ENCODE data around the gene MARCHF10.
A peak's percentile ranks its signal among the peaks of the same experiment; 100 is the strongest.

Gene MARCHF10

DNA sequence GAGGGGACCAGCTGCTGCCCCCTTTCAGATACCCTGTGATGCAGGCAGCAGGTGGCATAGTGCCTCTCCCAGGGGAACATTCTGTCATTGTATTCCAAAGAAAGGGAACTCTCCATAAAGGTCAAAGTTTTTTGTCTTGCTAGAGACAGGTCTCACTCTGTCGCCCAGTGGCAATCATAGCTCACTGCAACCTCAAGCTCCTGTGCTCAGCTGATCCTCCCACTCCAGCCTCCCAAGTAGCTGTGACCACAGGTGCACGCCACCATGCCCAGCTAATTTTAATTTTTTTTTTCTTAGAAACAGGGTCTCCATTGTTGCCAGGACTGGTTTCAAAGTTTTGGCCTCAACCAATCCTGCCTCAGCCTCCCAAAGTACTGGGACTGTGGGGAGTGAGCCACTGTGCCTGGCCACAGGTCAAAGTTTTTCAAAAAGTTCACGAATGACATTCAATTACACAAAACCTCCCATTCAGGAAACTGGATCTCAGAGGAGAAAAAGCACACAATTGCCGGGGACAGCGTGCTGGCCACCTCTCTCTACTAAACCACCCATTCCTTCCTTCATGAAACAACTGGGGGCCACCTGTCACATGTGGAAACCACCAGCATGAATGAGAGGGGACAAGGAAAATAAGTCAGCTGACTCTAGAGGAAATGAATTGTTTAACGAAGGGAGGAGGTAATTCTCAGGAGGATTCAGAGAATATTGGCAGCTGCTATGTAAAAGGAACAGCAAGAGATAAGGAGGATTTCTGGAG is 80.0 kb downstream of the MARCHF10 start:
- Mint-ChIP-seq H3K27ac (ENCODE audit: low read depth) (no peak overlapping the region), H3K27me3 (peaks cover 19% of the 10 kb centered on the region), H3K4me3 (no peak overlapping the region), H3K4me1 (peaks cover 24% of the 10 kb centered on the region), H3K36me3 (ENCODE audit: insufficient read depth) (peaks cover 6% of the 10 kb centered on the region), H3K9me3 (no peaks in the 10 kb centered on the region)
- no peak for ATAC-seq (replicated peaks; ENCODE audit: extremely low read depth, poor library complexity, severe bottlenecking)
- no peak for DNase-seq (ENCODE audit: low spot score in 2 of 2)

DNA sequence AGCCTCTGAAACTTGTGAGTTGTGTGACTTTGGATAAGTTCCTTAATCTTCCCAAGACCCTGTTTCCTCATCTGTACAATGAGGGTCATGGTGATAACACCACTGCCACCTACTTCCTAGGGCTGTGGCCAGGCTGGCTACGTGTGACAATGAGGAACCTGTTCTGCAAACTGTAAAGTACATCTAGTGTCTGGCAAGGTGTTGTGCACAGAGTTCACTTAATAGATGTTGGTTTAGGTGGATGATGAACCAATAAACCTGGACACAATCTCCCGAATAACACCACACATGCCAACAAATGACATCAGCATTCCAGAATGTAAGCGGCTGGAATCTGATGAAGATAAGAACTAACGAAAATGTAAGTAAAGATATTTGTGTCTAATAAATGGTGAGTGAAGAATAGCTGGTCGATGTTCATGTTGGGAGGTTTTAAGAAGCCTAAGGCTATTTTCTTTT is 82.3 kb downstream of the MARCHF10 start:
- ATAC-seq (replicated peaks; ENCODE audit: extremely low read depth, poor library complexity, severe bottlenecking) (no peak), DNase-seq (ENCODE audit: low spot score in 2 of 2) (no peak)
- Mint-ChIP-seq H3K36me3 (ENCODE audit: insufficient read depth) (peaks cover 6% of the 10 kb centered on the region), H3K27me3 (peaks cover 19% of the 10 kb centered on the region), H3K4me3 (no peak overlapping the region), H3K4me1 (peaks cover 24% of the 10 kb centered on the region), H3K27ac (ENCODE audit: low read depth) (no peak overlapping the region), H3K9me3 (no peaks in the 10 kb centered on the region)

DNA sequence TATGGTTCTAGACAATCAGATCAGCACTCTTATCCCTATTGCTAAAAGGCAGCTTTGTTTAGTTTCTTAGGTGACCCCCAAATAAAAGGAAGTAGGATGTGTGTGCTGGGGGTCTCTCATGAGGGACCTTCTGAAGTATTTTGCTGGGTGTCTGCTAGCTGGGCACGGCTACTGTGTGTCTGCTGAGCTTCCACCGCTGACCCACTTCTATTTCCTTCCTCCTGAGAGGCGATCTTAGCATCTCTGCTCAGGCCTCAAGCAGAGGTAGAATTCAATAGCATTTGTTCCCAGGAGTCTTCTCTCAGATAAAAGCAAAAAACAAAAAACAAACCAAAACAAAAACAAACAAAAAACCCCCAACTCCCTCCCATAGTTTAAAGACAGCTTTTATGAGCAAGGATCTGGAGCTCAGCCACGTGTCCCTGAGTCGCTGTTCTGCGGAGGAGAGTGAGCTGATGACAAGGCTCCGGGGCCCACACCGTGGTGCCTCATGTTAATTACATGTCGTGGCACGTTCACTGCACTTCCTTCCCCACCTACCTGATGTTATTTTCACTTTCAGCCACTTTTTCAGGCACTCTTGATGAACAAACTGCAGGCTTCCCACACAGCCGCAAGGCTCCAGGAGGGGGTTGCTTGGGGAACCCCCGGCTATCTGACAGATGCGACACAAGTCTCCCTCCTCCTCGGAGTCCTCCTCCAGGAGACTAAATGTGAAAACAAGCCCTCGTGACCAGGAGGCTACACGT is 83.5 kb downstream of the MARCHF10 start:
- peaks cover 19% of the 10 kb centered on the region for H3K27me3 Mint-ChIP-seq
- peak overlapping the region; percentile 64 for H3K4me3 Mint-ChIP-seq
- H3K36me3 Mint-ChIP-seq (ENCODE audit: insufficient read depth): peaks cover 6% of the 10 kb centered on the region
- H3K27ac Mint-ChIP-seq (ENCODE audit: low read depth): peak overlapping the region; percentile 88
- peaks cover 24% of the 10 kb centered on the region for H3K4me1 Mint-ChIP-seq
- peak; percentile 96 for ATAC-seq (replicated peaks; ENCODE audit: extremely low read depth, poor library complexity, severe bottlenecking)
- peak; percentile 30 to 50 for DNase-seq (ENCODE audit: low spot score in 2 of 2)
- H3K9me3 Mint-ChIP-seq: no peaks in the 10 kb centered on the region

DNA sequence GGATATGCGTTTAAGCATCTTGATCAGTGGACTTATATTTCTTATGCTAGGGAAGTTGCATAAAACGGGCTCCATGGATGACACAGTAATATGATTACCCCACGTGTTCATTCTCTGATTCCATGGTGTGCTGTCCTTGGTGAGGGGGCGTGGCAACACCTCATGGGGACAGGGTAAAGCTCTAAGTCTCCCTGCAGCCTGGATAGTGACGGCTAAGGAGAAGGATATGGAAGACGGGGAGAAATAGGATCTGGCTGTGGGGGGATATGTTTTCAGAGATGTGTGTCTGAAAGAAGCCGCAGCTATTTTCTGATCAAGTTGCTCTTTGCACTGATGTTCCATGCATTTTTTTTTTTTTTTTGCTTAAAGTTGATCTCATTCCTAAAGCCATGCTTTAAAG is 84.3 kb downstream of the MARCHF10 start:
- Mint-ChIP-seq H3K4me3 (peak overlapping the region; percentile 14), H3K27me3 (peaks cover 18% of the 10 kb centered on the region), H3K36me3 (ENCODE audit: insufficient read depth) (peaks cover 6% of the 10 kb centered on the region), H3K9me3 (no peaks in the 10 kb centered on the region), H3K4me1 (peaks cover 24% of the 10 kb centered on the region), H3K27ac (ENCODE audit: low read depth) (peak overlapping the region; percentile 88)
- ATAC-seq (replicated peaks; ENCODE audit: extremely low read depth, poor library complexity, severe bottlenecking) (no peak), DNase-seq (ENCODE audit: low spot score in 2 of 2) (no peak)

DNA sequence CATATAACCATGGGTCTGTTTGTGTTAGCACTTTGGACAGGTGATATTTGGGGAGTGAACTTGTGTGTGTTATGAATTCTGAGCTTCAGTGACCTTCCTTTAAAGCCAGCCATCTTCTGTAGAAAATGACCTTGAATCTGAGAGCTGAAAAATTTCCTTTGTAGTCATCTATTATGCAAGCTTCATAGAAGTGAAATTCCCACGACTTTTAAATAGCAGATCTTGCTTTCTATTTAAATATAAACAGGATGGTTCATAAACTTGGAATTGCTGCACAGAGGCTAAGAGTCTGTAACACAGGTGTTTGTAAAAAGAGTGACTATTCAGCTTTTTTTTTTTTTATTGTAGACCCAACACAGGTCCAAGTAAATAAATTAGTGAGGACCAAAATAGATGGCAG is 85.5 kb downstream of the MARCHF10 start:
- H3K27me3 Mint-ChIP-seq: peaks cover 6% of the 10 kb centered on the region

DNA sequence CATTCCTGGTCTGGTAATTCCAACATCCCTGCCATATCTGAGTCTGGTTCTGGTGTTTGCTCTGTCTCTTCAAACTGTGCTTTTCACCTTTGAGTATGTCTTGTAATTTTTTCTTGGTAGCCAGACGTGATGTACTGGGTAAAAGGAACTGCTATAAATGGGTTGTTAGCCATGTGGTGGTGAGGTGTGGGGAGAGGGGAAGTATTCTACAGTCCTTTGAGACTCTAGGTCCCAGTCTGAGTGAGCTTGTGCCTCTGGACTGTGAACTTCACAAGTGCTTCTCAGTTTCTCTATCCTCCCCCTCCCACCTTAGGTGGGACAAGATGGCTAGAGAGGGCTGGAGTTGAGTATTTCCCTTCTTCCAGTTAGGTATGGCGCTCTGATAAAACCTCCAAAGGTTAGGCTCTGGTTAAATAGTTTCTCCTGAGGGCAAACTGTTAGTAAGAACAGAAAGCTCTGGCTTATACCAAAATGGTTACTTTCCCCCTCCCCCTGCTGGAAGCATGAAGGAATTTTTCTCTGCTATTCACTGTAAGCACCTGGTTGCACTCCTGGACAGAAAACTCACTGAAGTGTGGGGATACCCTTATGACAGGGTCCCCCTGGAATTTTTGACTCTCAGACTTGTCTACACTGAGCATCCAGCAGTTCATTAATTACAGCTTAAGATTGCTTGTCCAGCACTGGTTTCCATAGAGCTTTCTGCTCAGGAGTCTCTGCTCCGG is 87.8 kb downstream of the MARCHF10 start:
- DNase-seq (ENCODE audit: low spot score in 2 of 2) (no peak), ATAC-seq (replicated peaks; ENCODE audit: extremely low read depth, poor library complexity, severe bottlenecking) (no peak)
- no peaks in the 10 kb centered on the region for H3K9me3 Mint-ChIP-seq
- peak overlapping the region; percentile 11 for H3K27ac Mint-ChIP-seq (ENCODE audit: low read depth)
- no peak overlapping the region for H3K4me3 Mint-ChIP-seq
- H3K4me1 Mint-ChIP-seq: peaks cover 18% of the 10 kb centered on the region
- no peaks in the 10 kb centered on the region for H3K27me3 Mint-ChIP-seq
- H3K36me3 Mint-ChIP-seq (ENCODE audit: insufficient read depth): peaks cover 5% of the 10 kb centered on the region

More for the DNA sequence above, 85.5 kb downstream of the MARCHF10 start:
- Mint-ChIP-seq H3K36me3 (ENCODE audit: insufficient read depth) (peaks cover 5% of the 10 kb centered on the region), H3K9me3 (no peaks in the 10 kb centered on the region), H3K27ac (ENCODE audit: low read depth) (no peak overlapping the region), H3K4me3 (no peak overlapping the region), H3K4me1 (peaks cover 24% of the 10 kb centered on the region)
- ATAC-seq (replicated peaks; ENCODE audit: extremely low read depth, poor library complexity, severe bottlenecking) (no peak), DNase-seq (ENCODE audit: low spot score in 2 of 2) (no peak)

DNA sequence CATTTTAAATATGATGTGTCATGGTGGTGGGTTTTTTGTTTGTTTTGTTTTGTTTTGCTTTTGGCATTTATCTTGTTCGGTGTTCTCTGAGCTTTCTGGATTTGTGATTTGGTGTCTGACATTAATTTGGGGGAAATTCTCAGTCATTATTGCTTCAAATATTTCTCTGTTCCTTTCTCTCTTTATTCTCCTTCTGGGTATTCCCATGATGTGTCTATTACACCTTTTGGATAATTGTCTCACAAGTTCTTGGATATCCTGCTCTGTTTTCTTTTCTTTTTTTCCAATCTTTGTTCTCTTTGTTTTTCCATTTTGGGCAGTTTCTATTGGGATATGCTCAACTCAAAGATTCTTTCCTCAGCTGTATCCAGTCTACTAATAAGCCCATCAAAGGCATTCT is 88.5 kb downstream of the MARCHF10 start:
- Mint-ChIP-seq H3K27me3 (no peaks in the 10 kb centered on the region), H3K4me1 (peaks cover 11% of the 10 kb centered on the region), H3K27ac (ENCODE audit: low read depth) (peak overlapping the region; percentile 11), H3K9me3 (no peaks in the 10 kb centered on the region), H3K36me3 (ENCODE audit: insufficient read depth) (peaks cover under 1% of the 10 kb centered on the region), H3K4me3 (no peak overlapping the region)
- DNase-seq (ENCODE audit: low spot score in 2 of 2) (no peak), ATAC-seq (replicated peaks; ENCODE audit: extremely low read depth, poor library complexity, severe bottlenecking) (no peak)

DNA sequence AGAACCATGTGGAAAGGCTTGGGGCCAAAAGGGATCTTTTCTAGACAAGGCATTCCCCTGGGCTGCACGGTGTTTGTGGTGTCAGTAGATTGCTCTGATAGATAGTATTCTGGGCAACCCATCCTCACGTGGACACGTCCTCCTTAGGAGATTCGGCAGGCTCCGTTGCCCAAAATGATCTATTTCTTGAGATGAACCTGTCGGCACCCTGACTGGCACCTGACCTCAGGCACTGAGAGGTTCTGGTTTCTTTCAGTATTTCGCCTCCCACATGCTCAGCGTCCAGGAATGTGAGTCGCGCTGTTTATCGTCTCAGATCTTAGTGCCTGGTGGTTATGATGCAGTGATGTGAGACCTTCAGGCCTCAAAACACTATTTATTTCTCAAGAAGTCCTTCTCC is 89.7 kb downstream of the MARCHF10 start:
- Mint-ChIP-seq H3K36me3 (ENCODE audit: insufficient read depth) (no peaks in the 10 kb centered on the region), H3K27me3 (no peaks in the 10 kb centered on the region), H3K4me1 (no peaks in the 10 kb centered on the region), H3K4me3 (no peak overlapping the region), H3K9me3 (no peaks in the 10 kb centered on the region), H3K27ac (ENCODE audit: low read depth) (no peak overlapping the region)
- no peak for ATAC-seq (replicated peaks; ENCODE audit: extremely low read depth, poor library complexity, severe bottlenecking)
- DNase-seq (ENCODE audit: low spot score in 2 of 2): no peak

DNA sequence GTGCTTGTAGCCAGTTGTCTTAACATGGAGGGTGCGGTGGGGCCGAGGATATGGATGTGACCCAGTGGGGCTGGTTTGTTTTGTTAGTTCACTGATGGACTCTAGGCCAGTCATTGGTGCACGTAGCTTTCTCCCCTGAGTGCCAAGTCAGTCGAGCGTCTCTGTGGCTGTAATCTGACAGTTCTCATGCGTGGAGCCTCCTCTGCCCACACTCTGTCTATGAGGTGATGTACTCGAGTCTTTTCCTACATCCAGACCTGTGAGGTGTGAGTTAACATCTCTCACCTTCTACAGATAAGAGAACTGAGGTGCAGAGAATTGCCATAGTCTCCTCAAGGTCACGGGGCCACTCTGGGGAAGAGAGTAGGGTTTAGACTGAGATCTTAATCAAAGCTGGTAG is 90.2 kb downstream of the MARCHF10 start:
- H3K4me3 Mint-ChIP-seq: no peak overlapping the region
- no peak overlapping the region for H3K27ac Mint-ChIP-seq (ENCODE audit: low read depth)
- ATAC-seq (replicated peaks; ENCODE audit: extremely low read depth, poor library complexity, severe bottlenecking): no peak
- H3K4me1 Mint-ChIP-seq: no peaks in the 10 kb centered on the region
- no peaks in the 10 kb centered on the region for H3K36me3 Mint-ChIP-seq (ENCODE audit: insufficient read depth)
- H3K9me3 Mint-ChIP-seq: no peaks in the 10 kb centered on the region
- no peaks in the 10 kb centered on the region for H3K27me3 Mint-ChIP-seq
- DNase-seq (ENCODE audit: low spot score in 2 of 2): no peak

DNA sequence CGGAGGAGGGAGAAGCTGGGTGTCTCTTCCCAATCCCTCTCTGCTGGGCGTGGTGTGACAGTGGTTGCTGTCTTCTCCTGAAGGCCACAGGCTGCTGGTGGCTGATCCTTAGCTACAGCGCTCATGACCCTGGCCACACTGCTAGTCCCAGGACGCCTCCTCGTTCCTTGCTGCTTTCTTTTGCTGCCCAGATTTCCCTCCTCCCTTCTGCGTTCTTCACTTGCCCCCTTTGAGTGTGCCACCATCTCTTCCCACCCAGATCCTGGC is 90.6 kb downstream of the MARCHF10 start:
- no peaks in the 10 kb centered on the region for H3K36me3 Mint-ChIP-seq (ENCODE audit: insufficient read depth)
- H3K4me3 Mint-ChIP-seq: no peak overlapping the region
- H3K9me3 Mint-ChIP-seq: no peaks in the 10 kb centered on the region
- DNase-seq (ENCODE audit: low spot score in 2 of 2) (no peak), ATAC-seq (replicated peaks; ENCODE audit: extremely low read depth, poor library complexity, severe bottlenecking) (no peak)
- no peaks in the 10 kb centered on the region for H3K4me1 Mint-ChIP-seq
- no peaks in the 10 kb centered on the region for H3K27me3 Mint-ChIP-seq
- no peak overlapping the region for H3K27ac Mint-ChIP-seq (ENCODE audit: low read depth)

DNA sequence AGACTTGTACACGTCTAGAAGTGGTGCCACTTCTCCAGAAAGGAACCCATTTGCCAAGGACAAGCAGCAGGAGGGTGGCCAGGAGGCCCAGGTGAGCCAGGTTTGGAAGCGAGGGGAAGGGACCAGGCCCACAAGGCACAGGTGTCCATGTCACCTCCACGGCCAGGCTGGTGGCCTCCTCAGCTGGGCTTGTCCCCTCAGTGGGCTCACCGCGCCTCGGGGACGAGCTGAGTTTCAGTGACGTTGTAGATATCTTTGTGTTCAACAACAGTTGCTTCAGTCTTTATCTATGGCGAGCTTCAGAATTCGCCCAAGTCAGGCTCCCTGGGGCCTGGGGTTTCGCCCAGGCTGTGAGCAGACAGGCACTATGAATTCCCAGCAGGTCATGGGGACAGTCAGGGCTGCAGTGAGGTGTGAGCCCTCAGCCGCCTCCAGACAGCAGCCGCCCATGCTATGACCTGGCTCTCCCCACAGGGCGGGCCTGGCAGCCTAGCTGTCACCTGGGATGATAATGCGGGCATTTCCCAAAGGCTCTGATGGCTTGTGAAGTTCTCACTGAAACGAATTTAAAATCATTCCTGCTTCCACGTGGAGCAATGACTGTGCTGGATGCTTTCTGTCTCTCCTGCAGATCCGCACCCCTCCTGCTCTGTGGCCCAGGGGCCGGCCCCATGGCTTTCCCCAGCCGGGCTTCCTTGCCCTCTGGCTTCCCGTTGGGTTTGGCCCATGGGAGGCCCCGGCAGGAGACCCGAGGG is 91.1 kb downstream of the MARCHF10 start:
- H3K9me3 Mint-ChIP-seq: no peaks in the 10 kb centered on the region
- no peaks in the 10 kb centered on the region for H3K4me1 Mint-ChIP-seq
- no peaks in the 10 kb centered on the region for H3K36me3 Mint-ChIP-seq (ENCODE audit: insufficient read depth)
- no peak for DNase-seq (ENCODE audit: low spot score in 2 of 2)
- H3K27ac Mint-ChIP-seq (ENCODE audit: low read depth): no peak overlapping the region
- no peaks in the 10 kb centered on the region for H3K27me3 Mint-ChIP-seq
- no peak overlapping the region for H3K4me3 Mint-ChIP-seq
- no peak for ATAC-seq (replicated peaks; ENCODE audit: extremely low read depth, poor library complexity, severe bottlenecking)

DNA sequence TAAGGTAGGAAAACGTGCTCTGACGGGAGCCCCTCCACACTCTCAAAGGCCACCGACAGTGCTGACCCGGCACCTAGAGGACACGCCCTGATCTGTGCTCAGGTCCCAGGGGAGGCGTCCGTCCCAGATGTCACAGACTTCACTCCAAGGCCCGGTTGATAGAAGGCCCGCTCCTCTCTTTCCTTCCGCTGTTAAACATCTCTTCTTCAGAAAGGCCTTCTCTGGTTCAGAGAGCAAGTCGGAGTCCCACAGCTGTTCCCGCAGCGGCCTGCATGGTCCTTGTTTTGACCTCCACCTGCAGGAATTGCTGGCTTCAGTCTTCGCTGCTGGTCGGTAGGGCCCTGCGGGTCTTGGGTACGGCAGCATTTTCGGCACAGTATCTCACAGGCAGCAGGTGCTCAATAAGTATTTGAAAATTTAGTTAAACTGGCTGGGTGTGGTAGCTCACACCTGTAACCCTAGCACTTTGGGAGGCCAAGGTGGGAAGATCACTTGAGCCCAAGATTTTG is 92.2 kb downstream of the MARCHF10 start:
- H3K27ac Mint-ChIP-seq (ENCODE audit: low read depth): no peak overlapping the region
- no peak for ATAC-seq (replicated peaks; ENCODE audit: extremely low read depth, poor library complexity, severe bottlenecking)

More for the DNA sequence above, 92.2 kb downstream of the MARCHF10 start:
- DNase-seq (ENCODE audit: low spot score in 2 of 2): no peak
- Mint-ChIP-seq H3K4me1 (no peaks in the 10 kb centered on the region), H3K36me3 (ENCODE audit: insufficient read depth) (no peaks in the 10 kb centered on the region), H3K9me3 (no peaks in the 10 kb centered on the region), H3K4me3 (no peak overlapping the region), H3K27me3 (no peaks in the 10 kb centered on the region)
